HepG2 (cell line): ENCODE measurements around the gene DYNC2I2. TPM values are rescaled to one million over a fixed set of nuclear protein-coding genes. Genes with fewer than 3 reads are reported as not detected.

Experiments
- NFE2 ChIP-seq: sonication (generic); formaldehyde crosslinking; IDR thresholded peaks from 2 replicates; pipeline ENCODE4 v1.4.0; 2020; ENCODE audit warnings: missing genetic modification reagents
- ZNF747 ChIP-seq: sonication (generic); formaldehyde crosslinking; IDR thresholded peaks from 2 replicates; pipeline ENCODE4 v1.8.1; 2023; ENCODE audit warnings: missing genetic modification reagents, mild to moderate bottlenecking, borderline replicate concordance
- polyA plus RNA-seq, 8 experiments: library from polyadenylated mRNA; depleted of rRNA in 3 of 8; stranded (reverse) in 7 of 8; unstranded in 1 of 8; fragments of >200 nt; fragmentation: Illumina TruSeq in 4 of 8; extraction: Trizol in 4 of 8; gene quantifications; 2 replicates each; pipeline versions ENCODE4 v1.2.1 to v1.2.3, GENCODE V29; 2011 to 2016; ENCODE audit warnings: low read depth in 4 of 8, missing spikeins in 1 of 8, mixed read lengths in 1 of 8; ENCODE audit not compliant: insufficient read depth in 1 of 8
- total RNA-seq, 5 experiments: library from RNA; depleted of rRNA; stranded (reverse); fragments of >200 nt; fragmentation: Illumina TruSeq; extraction: Trizol; gene quantifications; 2 replicates each; pipeline ENCODE4 v1.2.3, GENCODE V29; 2016; ENCODE audit warnings: low read depth in 1 of 5
- TF ChIP-seq, protein P1 (sequence below), 2 experiments: fragments of 450-650 bp in 1 of 2; sonication (generic) in 1 of 2; formaldehyde crosslinking in 1 of 2; IDR thresholded peaks; 2 replicates each; pipeline versions ENCODE4 v1.6.1 to v1.8.0; 2016 to 2022; ENCODE audit warnings: antibody characterized with exemption in 1 of 2, mild to moderate bottlenecking in 1 of 2, missing genetic modification reagents in 1 of 2

Gene DYNC2I2
- total and polyA plus RNA-seq, 2 of the 13 experiments (the other 11 are each of a cell fraction or from before 2014, with no cell fraction given): 13.7 to 40.2 TPM

- TF ChIP-seq, protein P1, sequence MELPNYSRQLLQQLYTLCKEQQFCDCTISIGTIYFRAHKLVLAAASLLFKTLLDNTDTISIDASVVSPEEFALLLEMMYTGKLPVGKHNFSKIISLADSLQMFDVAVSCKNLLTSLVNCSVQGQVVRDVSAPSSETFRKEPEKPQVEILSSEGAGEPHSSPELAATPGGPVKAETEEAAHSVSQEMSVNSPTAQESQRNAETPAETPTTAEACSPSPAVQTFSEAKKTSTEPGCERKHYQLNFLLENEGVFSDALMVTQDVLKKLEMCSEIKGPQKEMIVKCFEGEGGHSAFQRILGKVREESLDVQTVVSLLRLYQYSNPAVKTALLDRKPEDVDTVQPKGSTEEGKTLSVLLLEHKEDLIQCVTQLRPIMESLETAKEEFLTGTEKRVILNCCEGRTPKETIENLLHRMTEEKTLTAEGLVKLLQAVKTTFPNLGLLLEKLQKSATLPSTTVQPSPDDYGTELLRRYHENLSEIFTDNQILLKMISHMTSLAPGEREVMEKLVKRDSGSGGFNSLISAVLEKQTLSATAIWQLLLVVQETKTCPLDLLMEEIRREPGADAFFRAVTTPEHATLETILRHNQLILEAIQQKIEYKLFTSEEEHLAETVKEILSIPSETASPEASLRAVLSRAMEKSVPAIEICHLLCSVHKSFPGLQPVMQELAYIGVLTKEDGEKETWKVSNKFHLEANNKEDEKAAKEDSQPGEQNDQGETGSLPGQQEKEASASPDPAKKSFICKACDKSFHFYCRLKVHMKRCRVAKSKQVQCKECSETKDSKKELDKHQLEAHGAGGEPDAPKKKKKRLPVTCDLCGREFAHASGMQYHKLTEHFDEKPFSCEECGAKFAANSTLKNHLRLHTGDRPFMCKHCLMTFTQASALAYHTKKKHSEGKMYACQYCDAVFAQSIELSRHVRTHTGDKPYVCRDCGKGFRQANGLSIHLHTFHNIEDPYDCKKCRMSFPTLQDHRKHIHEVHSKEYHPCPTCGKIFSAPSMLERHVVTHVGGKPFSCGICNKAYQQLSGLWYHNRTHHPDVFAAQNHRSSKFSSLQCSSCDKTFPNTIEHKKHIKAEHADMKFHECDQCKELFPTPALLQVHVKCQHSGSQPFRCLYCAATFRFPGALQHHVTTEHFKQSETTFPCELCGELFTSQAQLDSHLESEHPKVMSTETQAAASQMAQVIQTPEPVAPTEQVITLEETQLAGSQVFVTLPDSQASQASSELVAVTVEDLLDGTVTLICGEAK (IDR thresholded peaks at IDR 0.05): no peak
- TF ChIP-seq, protein P1 (CRISPR knock-in tag; IDR thresholded peaks at IDR 0.05): no peak
- TF ChIP-seq ZNF747 (CRISPR knock-in tag): no peak
- TF ChIP-seq NFE2 (CRISPR knock-in tag): no peak
Observed at GRCh38 chr9:128621730-128622455, 34.8 kb downstream of the DYNC2I2 start (continued).
